ENCODE results near the gene HIBADH. TPM values are rescaled to one million over a fixed set of nuclear protein-coding genes. Genes with fewer than 3 reads are reported as not detected.

Gene HIBADH
- total RNA-seq, 1 experiment from 2014 or later, result 23.2 TPM

- H4K5ac ChIP-seq (ENCODE audit: insufficient read length, low read depth, low read length), result no peak overlapping the region
- Mint-ChIP-seq H3K9me3 (no peaks in the 10 kb centered on the region), H3K36me3 (ENCODE audit: insufficient read depth in 1 of 3, low read depth in 3 of 3) (no peaks in the 10 kb centered on the region; a peak in 1 of 7 replicates), H3K4me3 (no peak overlapping the region; a peak in 1 of 5 replicates), H3K27me3 (ENCODE audit: low read depth) (no peaks in the 10 kb centered on the region), H3K4me1 (peaks cover 32 to 42% of the 10 kb centered on the region in 2 experiments), H3K27ac (no peak overlapping the region)
- H3K14ac ChIP-seq (ENCODE audit: insufficient read depth, low read length), result no peak overlapping the region
- H3T11ph ChIP-seq (ENCODE audit: low read length), result no peak overlapping the region
- H3K4me2 ChIP-seq (ENCODE audit: insufficient read depth, insufficient read length, low read length), result no peak overlapping the region
- H3K27me3 ChIP-seq (ENCODE audit: insufficient read depth, low read length), result no peaks in the 10 kb centered on the region
- TF ChIP-seq CTCF (conservative IDR thresholded peaks at IDR 0.05), result no peak
- no peak overlapping the region for H2AK5ac ChIP-seq (ENCODE audit: insufficient read length, low read length)
- H2BK20ac ChIP-seq (ENCODE audit: low read depth, low read length, poor library complexity, severe bottlenecking), result no peak overlapping the region
- no peak overlapping the region for H3K56ac ChIP-seq (ENCODE audit: insufficient read length, low read depth, low read length)
- no CpG with 5 or more reads among the region's 1 CpG for WGBS (ENCODE audit: extremely low coverage, insufficient read length, low lambda C conversion rate)
- H2BK120ac ChIP-seq (ENCODE audit: low read depth, low read length, poor library complexity, severe bottlenecking), result no peak overlapping the region
- H3K4ac ChIP-seq (ENCODE audit: low read depth, low read length), result no peak overlapping the region
- no peak overlapping the region for H3K27ac ChIP-seq (ENCODE audit: insufficient read length, low read depth, low read length)
- no peaks in the 10 kb centered on the region for H3K79me2 ChIP-seq (ENCODE audit: insufficient read depth, low read length)
- H3K9me3 ChIP-seq (ENCODE audit: control insufficient read depth, low read depth, low read length), result no peaks in the 10 kb centered on the region
- H3K18ac ChIP-seq (ENCODE audit: insufficient read length, low read depth, low read length), result no peak overlapping the region
- no peak for DNase-seq
- no peaks in the 10 kb centered on the region for H3K23me2 ChIP-seq (ENCODE audit: insufficient read length, low read depth, low read length, poor library complexity, severe bottlenecking)
- no peak overlapping the region for H2AFZ ChIP-seq (ENCODE audit: low read length)
- no peak overlapping the region for H3K9ac ChIP-seq (ENCODE audit: extremely low read depth, insufficient read length, low read length)
- no peak overlapping the region for H4K8ac ChIP-seq (replicated peaks; ENCODE audit: insufficient read length, low read depth, low read length)
- H3K4me1 ChIP-seq (ENCODE audit: insufficient read depth, low read length), result peaks cover 3% of the 10 kb centered on the region
- no peaks in the 10 kb centered on the region for H4K20me1 ChIP-seq (ENCODE audit: control insufficient read depth, insufficient read depth, insufficient read length)
- no peak overlapping the region for H2BK12ac ChIP-seq (ENCODE audit: insufficient read length, low read depth, low read length)
- no peak overlapping the region for H2BK5ac ChIP-seq (ENCODE audit: insufficient read length, low read length)
- no peaks in the 10 kb centered on the region for H3K79me1 ChIP-seq (ENCODE audit: insufficient read depth, low read depth, low read length, poor library complexity, severe bottlenecking)
- no peak overlapping the region for H4K91ac ChIP-seq (ENCODE audit: insufficient read length, low read depth, low read length)
- no peak overlapping the region for H3K23ac ChIP-seq (ENCODE audit: insufficient read length, low read depth, low read length)
- H2BK15ac ChIP-seq (ENCODE audit: low read depth, low read length), result no peak overlapping the region
Observed at GRCh38 chr7:27548304-27548703, 114.4 kb downstream of the HIBADH start.

All from H9 (cell line).